Nephron progenitor cell (in vitro differentiated cells): ENCODE measurements around the gene HDAC4.

Source experiments
- DNase-seq: peaks from one replicate; pipeline ENCODE4 v3.0.0; 2021
- H3K27ac Mint-ChIP-seq: 2 replicates; pipeline ENCODE4 v1.8.0; 2021; ENCODE audit warnings: mild to moderate bottlenecking, moderate library complexity, mixed read lengths
- H3K27me3 Mint-ChIP-seq: 2 replicates; pipeline ENCODE4 v1.8.0; 2021; ENCODE audit warnings: mild to moderate bottlenecking, low read depth, mixed read lengths; ENCODE audit not compliant: poor library complexity
- H3K36me3 Mint-ChIP-seq: 2 replicates; pipeline ENCODE4 v1.8.0; 2021; ENCODE audit warnings: low read depth, mixed read lengths
- H3K4me1 Mint-ChIP-seq: 2 replicates; pipeline ENCODE4 v1.8.0; 2021; ENCODE audit warnings: mixed read lengths
- H3K4me3 Mint-ChIP-seq: 2 replicates; pipeline ENCODE4 v1.8.0; 2021; ENCODE audit warnings: mild to moderate bottlenecking, moderate library complexity, mixed read lengths
- H3K9me3 Mint-ChIP-seq: 2 replicates; pipeline ENCODE4 v1.8.0; 2021; ENCODE audit warnings: mild to moderate bottlenecking, moderate library complexity, mixed read lengths
- CTCF ChIP-seq: fragments of 200-600 bp; sonication (generic); IDR thresholded peaks from 2 replicates; pipeline ENCODE4 v1.5.0; 2021; ENCODE audit warnings: antibody characterized with exemption

The HDAC4 gene

GRCh38 chr2:239110595-239111048, 290.2 kb downstream of the HDAC4 start:
- DNase-seq: no peak
- Mint-ChIP-seq H3K36me3 (peaks cover 4% of the 10 kb centered on the region), H3K9me3 (no peaks in the 10 kb centered on the region), H3K27me3 (no peaks in the 10 kb centered on the region), H3K4me3 (no peak overlapping the region), H3K27ac (peak overlapping the region; percentile 88), H3K4me1 (peaks cover 14% of the 10 kb centered on the region)
- no peak for TF ChIP-seq CTCF

GRCh38 chr2:239109928-239110545, 290.8 kb downstream of the HDAC4 start:
- Mint-ChIP-seq H3K27me3 (no peaks in the 10 kb centered on the region), H3K4me1 (peaks cover 14% of the 10 kb centered on the region), H3K36me3 (peaks cover under 1% of the 10 kb centered on the region), H3K27ac (peak overlapping the region; percentile 88), H3K9me3 (no peaks in the 10 kb centered on the region), H3K4me3 (no peak overlapping the region)
- DNase-seq: no peak
- TF ChIP-seq CTCF: no peak

- Mint-ChIP-seq H3K27ac (no peak overlapping the region), H3K36me3 (peaks cover 5% of the 10 kb centered on the region), H3K9me3 (no peaks in the 10 kb centered on the region), H3K4me1 (peaks cover 14% of the 10 kb centered on the region), H3K27me3 (no peaks in the 10 kb centered on the region), H3K4me3 (no peak overlapping the region)
- TF ChIP-seq CTCF: no peak
- DNase-seq: no peak
Measured at GRCh38 chr2:239109041-239109927, 291.5 kb downstream of the HDAC4 start.

- Mint-ChIP-seq H3K9me3 (no peaks in the 10 kb centered on the region), H3K27ac (no peak overlapping the region), H3K27me3 (no peaks in the 10 kb centered on the region), H3K4me1 (peaks cover 7% of the 10 kb centered on the region), H3K36me3 (peaks cover 5% of the 10 kb centered on the region), H3K4me3 (no peak overlapping the region)
- TF ChIP-seq CTCF: no peak
- no peak for DNase-seq
Measured at GRCh38 chr2:239108459-239108858, 292.4 kb downstream of the HDAC4 start.

- peaks cover 1% of the 10 kb centered on the region for H3K4me1 Mint-ChIP-seq
- no peak overlapping the region for H3K4me3 Mint-ChIP-seq
- no peak for TF ChIP-seq CTCF
- no peaks in the 10 kb centered on the region for H3K9me3 Mint-ChIP-seq
- no peak overlapping the region for H3K27ac Mint-ChIP-seq
- peaks cover 5% of the 10 kb centered on the region for H3K36me3 Mint-ChIP-seq
- no peaks in the 10 kb centered on the region for H3K27me3 Mint-ChIP-seq
- DNase-seq: no peak
Measured at GRCh38 chr2:239107936-239108335, 292.9 kb downstream of the HDAC4 start.
